Stimulated activated CD8-positive, alpha-beta memory T cell treated with anti-CD3 and anti-CD28 coated beads, Interleukin-15, amount 100 ng/mL, for 24 hours (primary cell): ENCODE measurements around the gene SEMA6A.

Source experiments
- DNase-seq: peaks from one replicate; pipeline ENCODE4 v3.0.0-alpha.2; 2020; ENCODE audit warnings: low read depth

The SEMA6A gene

DNA sequence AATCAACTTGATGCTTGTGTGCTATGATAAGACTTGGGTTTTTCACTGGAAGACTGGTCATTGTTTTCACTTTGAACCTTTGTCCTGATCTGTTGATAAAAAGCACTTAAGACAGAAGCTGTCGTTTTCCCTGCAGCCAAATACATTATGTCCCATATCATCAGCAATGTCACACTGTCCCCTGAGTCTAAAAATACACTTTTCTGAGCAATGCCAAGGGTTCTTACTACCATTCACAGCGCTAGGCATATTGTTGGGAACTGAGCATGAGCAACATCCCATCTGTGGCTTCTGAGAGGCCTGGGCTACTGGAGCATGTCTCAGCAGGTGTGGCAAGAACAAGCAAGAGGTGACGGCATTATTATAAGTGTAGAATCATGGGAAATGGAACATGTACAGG is 81.8 kb downstream of the SEMA6A start:
- DNase-seq: no peak

DNA sequence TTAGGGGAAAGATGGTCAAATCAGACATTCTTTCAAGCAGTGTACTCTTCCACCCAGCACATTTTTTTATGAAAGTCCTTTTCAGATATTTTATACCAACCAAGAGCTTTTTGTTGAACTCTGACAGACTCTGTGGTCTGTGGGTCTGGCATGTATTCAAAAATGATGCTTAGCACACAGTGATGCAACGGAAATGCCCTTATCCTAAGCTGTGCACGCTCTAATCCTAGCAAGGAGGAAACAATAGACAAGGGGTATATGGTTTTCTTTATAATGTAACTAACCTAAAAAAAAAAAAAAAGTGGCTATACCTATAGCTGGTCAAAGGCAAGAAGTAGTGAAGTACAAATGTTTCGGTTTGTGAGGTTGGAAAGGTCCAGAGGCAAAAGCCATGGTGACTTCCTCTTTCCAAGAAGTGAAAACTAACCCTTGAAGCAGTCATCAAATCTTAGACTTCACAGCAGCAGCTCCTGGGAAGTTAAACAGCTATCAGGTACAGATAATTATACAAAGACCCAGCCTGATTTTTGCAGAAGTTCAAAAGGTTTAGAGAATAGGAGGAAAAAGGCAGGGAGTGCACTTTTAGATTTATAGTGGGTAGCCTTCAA is 82.5 kb downstream of the SEMA6A start:
- DNase-seq: no peak

DNA sequence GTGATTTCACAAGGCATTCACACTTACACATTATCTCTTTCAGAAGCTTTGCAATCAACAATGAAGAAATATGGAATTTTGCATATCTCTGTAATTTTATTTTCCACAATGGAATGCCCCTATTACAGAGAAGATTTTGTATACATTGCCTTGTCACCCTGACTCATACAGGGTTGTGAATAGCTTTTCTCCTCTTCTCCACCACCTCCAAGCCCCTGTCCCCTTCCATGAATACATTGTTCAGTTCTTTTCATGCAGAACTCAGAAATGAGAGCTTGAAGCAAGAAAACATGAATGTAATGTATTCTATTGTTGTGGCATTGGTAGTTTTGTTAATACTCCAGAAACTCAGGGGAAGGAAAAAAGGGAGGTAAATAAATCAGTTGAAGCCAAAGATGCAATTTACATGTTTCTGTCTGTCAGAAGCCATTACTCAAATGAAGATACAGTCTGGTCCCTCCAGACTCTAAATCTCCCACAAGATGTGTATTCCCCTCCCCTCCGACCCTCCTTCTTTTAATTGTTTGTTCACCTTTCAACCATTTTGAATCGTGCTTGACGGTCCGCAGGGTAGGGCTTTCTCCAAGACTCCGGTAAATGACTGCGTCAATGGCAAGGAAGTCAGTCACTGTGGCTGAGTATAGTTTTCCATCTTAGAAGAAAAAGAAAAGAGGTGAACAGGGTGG is 86.1 kb downstream of the SEMA6A start:
- DNase-seq: no peak

DNA sequence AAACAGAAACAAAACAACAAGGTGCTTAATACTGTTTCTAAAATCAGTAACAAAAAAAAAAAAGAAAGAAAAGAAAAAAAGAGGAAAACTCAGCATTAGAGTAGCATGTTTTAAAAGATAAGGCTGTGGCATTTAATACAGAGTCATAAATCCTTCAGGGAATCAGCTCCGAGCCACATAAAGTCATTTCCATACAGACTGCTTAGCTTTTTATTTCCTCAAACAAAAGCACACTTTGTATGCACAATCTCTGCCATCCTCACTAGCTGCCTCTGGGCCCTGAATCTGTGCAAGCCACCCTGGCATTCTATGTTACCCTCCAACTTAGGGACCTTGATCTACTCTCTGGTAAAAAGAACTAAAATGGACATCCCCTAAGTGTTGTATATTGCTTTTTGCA is 87.6 kb downstream of the SEMA6A start:
- DNase-seq: no peak

DNA sequence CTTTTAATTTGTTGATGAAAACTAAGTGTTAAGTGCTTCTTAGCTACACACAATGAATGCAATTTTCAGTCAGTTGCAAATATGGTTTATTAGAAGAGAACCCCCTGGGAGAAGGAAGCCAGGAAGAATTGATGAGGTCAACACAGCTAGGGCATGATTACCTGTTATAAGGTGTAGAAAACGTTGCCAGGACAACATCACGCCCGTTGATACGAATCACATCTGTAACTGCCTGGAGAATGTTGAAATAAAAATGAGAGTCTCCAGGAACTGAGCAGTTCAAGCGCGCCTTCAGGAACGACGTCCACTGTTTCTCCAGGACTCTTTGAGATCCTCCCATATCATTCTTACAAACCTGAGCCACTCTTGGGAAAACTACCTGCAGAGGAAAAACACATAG is 88.0 kb downstream of the SEMA6A start:
- DNase-seq: no peak

DNA sequence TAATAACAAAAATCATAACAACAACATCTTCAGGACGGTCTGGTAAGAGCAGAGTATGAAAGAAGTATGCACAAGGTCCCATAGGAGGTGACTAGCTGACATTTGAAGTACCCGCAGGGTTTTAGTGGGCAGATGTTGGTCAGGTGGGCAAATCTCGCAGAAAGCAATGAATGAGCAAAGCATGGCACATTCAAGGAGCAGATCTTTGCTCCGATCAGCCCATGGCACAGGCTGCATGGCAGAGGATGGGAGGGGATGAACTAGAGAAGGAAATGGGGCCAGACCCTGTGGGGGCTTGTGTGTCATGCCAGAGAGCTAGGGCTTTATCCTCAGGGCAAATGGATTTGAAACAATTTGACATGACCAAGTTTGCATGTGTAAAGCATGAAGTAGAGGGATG is 90.0 kb downstream of the SEMA6A start:
- DNase-seq: no peak

DNA sequence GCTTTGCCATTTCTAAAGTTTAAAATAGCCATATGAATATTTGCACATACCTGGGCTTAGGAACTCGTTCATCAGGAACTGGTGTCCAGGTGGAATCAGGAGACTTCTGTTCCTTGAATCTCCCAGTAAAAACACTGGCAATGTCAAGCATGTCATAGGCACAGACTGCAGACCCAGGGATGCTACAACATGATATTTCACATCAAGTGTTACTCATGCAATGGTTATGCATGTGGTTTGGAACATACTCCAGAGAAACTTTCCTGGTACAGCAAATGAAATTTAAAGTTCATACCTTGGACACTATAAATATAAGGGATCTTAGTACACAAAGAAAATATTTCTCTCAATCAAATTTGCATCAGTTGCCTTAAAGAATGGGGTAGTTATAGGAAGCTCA is 92.2 kb downstream of the SEMA6A start:
- no peak for DNase-seq

DNA sequence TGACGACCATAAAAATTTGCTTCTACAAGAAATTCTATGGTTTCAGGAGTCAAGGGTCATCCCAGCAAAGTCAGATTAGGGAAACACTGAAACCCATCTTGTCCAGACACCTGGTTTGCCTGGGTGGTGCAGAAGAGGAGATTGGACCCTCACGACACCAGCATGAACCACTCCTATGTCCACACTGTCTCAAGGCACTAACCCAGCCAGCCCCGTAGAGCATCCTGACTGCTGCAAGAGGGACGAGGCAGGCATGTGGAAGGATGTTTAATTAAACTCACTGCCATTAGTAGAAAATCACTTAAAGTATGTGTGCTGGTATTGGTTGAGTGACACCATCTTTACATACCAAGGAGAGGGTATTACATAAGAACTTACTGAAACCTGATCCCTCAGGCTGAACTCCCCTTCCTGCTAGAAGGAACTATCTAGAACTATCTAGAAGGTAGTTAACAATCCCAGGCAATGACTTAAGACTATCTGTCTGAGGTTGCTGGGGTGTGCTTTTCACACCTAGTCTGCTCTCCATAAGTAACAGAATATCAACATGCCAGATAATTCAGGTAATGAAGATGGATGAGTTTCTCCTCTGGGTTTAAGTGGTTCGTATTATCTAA is 93.6 kb downstream of the SEMA6A start:
- DNase-seq: no peak

DNA sequence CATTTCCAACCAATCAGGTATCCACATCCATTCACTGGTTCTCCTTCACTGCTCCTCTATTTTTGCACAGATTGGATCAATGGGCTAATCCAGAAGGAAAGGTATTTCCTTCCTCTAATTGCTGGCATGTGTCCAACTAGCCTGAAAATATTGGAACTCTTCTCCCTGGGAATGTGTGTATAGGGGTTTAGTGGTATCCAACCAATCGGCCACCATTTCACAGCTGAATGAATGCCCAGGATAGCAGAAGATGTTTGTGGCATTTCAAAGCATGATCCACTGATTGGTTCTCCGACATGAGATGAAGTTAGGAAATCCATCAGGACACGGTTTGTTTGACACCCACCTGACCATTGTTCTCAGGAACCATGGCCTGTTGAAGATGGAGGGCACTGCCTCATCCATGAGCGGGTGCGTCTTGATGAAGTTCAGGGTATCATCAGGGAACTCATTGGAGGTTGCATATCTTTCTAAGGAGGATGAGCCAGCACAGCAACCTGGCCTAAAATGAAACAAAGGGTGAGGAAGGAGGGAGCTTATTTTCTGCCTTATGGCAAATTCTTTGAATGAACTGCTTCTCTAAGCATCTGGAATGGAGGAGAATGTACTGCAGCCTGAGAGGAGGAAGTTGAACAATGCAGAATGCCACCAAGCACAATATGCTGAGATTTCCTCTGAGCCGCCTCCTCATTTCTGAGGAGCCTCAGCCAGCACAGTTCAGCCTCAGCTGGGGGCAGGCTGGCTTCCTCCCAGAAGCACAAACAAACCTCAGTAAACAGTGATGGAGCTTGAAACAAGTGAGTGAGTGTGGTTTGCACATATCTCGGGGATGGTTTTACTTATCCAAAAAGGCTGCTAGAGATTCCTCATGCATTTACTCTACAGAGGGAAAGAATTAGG is 94.6 kb downstream of the SEMA6A start:
- DNase-seq: no peak

DNA sequence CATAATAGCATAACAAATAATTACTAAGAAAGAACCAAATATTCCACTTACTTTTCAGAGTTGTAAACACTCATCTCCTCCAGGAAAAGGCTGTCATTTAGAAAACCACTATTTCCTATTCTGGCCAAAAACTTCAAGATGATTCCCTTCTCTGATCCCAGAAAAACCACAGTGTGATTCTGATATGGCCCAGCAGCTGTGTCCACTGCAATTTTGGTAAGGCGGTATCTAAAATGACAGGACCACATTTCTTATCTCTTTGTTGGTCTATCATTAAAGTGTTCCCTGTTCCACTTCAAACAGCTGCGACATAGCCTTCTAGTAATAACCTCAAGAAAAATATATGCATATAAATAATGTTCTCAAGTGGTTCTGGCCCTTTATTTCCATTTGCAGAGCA is 96.1 kb downstream of the SEMA6A start:
- DNase-seq: no peak

DNA sequence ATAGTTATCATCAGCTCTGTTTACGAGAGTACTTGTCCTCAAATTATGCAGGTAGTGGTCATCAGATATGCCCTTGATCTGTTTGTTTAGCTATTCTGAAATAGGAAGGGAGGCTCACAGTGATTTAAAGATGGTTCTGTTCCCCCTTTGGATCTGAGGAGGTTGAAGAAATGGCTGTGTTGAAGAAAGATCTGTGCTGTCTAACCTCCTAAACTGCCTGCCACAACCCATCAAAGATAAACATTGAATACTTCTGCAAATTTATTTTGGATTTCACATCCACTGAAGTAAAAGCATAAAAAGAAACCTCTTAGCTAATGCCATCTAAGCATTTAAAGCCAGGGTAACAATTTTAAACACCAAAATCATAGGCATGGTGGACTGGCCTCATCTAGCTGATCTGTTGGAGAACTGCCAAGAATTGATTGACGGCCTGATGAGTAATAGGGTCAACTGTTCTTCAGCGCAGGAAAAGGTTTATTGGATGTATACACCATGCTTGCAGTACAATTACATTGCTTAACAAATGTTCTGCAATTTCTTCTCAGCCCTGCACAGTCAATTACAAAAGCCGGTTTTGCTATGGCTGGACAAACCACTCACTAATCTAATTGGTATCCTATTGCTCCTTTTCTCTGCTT is 97.6 kb downstream of the SEMA6A start:
- DNase-seq: no peak

DNA sequence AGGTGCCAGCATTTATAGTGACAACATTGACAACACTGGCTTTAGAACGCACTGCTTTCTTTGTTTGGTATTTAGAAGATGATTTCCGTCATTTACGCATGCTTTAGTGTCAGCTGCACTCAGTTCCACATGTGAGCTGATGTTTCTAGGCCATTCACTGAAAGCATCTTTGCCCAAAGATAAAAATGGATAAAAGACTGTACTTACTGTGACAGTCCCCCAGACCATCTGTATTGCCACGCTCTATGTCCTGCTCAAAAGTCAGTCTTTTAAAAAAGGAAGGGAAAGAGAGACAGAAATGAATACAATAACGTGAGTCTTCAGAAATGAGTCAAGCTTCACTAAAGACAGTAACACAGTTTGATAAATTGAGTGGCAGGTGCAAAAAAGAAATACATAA is 99.3 kb downstream of the SEMA6A start:
- no peak for DNase-seq

DNA sequence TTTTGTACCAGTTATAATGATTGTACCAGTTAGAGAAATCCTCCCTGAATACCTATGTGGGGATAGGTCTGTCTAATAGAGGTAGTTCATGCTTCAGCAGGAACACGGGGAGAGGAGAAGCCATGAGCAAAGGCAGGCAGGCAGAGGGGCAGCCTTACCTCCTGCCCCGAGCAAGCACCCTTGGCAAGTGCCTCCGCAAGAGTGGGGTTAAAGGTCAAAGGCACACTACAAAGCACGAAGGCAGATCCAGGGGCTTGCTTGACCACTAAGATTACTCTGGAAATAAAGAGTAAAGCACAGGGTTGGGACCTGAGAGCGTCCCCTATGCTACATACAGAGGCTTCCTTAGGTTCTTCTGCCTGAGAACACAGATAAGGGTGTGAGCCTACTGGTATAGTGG is 100.9 kb downstream of the SEMA6A start:
- no peak for DNase-seq

DNA sequence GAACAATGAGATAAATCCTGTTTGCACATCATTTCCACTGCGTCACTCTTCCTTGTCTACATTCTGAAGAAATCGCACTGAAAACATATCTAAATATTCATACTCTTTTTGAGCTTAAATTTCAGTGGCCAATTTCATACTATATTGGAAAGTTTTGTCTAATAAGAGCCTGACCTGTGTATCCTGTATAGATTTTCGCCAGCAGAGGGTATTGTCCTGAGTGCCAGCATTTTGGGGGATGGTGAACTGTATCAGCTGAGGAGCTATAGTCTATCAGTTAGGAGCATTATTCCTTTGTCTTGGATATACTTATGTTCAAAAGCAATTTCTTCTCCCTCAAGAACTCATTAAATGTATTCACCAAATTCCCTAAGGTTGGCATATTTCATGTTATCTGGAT is 102.3 kb downstream of the SEMA6A start:
- DNase-seq: no peak

DNA sequence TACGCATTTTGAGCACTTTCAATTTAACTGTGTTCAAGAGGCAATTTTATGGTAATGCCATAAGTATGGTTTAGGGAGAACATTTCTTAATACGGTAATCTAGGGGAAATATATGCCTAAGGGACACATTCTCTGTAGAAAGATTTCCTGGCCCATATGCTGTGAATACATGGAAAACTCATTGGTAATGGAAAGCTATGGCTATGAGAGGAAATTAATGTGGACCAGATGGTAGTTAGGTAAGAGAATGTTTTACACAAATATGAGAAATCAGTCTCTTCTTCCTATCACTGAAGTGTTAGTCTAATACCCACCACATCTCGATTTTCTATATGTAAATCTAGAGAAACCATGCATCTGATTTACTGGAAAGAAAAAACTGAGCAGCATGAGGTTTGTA is 105.0 kb downstream of the SEMA6A start:
- no peak for DNase-seq

DNA sequence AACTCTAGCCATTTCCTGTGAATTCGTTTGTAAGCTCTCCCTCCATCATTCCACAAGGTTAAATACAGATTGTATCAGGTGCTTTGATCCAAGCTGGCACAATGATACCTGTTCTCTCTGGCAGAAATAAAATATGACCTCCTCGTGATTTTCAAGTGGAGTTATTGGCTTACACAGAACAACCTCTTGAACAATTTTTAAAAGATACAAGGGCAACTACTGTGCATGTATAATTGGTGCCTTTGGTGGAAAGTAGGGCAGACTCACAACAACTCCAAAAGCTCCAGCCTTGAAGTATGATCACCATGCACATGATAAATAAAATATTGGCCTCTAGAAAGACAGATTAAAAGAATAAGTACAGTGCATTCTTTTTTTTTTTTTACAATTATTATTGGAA is 106.0 kb downstream of the SEMA6A start:
- DNase-seq: no peak

DNA sequence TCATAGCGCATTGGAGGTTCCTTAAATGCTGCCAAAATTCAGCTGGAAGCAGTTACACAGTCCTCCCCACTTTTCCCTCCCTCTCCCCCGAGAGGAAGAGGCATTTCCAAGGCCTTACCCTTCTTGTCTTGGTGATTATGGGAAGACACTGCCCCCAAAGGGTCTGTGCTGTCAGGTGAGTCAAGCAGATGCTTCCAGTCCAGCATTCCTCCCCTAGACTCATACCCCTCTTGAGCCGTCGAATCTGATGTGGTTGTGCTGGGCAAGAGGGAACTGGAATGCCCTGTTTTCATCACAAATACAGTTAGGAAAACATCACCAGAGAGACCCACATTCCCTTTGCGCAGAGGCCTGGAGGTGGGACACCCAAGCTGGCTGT is 107.2 kb downstream of the SEMA6A start:
- no peak for DNase-seq

DNA sequence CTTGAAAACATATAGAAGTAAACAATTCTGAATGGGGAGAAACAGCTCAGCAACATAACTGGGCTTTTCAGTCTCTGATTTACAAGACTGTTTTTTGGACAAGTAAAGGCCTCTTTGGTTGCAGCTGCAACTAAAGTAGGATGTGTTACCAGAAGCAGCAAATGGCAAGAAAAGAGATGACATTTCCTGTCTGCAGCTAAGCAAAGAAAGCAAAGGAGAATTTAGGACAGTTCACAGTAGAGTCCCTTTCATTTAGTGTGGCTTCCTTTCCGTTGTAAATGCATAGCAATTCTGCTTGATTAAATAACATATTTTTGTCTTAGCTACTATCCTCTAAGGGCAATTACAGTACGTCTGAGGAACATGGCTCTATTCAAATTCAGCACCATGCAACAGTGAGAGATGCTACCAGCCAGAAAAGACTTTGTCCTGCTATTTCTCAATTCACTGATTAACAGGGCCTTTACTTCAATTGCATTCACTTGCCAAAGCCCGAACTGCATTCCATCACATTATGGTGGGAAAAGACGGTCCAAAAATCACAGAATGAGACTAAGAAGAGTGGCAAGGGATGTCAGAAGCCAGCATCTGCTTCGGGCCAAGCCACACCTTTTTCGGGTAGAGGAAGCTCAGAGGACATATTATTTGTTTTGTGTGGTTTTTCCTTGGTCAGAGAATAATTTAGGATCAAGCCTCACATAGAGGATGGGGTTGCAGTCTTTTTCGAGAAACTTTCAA is 107.7 kb downstream of the SEMA6A start:
- DNase-seq: no peak

DNA sequence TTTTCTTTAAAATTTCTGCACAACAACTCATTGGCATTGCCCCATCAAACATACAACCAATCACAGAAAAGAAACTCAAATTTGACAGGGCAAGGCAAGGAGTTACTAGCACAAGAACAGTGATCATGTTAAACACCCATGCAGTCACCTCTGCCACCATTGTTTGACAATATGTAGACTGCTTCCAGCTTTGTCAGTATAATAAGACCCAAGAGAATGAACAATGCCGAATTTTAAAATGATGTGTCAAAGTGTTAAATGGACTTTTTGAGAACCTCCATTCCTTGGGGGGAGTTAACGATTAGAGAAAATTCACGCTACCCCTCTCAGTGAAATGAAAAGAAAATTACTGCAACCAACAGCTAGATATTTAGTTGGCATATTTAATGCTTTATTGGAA is 109.2 kb downstream of the SEMA6A start:
- no peak for DNase-seq

DNA sequence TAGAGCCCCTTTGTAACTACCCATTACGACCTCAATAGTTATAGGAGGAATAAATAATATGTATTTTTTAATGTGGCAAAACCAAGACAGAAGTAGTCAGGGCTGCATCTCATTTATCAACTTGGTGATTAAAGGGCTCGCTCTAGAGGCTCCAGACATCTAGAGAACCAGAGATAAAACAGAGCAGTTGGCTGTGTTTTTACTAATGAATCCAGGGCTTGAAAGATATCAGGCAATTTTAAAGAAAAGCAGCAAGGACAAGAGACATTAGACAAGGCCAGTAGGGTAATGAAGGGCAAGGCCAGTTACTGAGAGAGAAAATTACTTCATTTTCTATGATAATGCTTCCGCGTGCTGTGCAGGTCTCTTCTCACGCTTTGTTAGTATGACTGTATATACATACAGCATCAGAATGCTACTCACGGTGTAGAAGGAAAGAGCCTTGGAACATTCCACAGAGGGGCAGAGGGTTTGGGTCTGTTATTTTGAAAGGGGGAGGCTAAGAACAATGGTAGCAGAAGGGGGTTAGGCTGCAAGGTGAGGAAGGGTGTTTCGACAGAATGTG is 110.4 kb downstream of the SEMA6A start:
- DNase-seq: no peak

DNA sequence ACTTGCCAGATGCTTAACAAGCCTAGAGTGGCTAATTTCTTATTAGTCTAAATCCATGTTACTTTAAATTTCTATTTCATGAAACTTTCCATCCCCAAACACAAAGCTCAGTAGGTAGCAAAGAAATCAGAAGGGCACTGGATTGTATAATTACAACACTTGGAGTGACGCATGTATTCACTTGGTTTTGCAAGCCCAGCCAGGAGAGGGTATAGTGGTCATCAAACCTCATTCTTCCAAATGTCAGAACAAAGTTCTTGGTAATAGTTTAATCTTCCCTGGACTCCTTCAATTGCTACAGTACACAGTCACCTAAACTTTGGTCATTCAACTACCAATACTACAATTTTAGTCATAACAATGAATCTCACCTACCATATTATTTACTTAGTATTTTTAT is 112.1 kb downstream of the SEMA6A start:
- DNase-seq: no peak
